Lower leg skin (tissue), 3 donors: ENCODE data around the gene SIMC1.

Experiments used
- POLR2A ChIP-seq, 2 donors: fragments of 450-650 bp; IDR thresholded peaks; one replicate each; pipeline ENCODE4 v1.6.1; 2016 to 2017; ENCODE audit warnings: antibody characterized with exemption in 2 of 2, mild to moderate bottlenecking in 1 of 2, moderate library complexity in 1 of 2
- TF ChIP-seq, protein P1 (sequence below), 3 donors: fragments of 450-650 bp; IDR thresholded peaks; one replicate each; pipeline ENCODE4 v1.5.1; 2016; ENCODE audit warnings: antibody characterized with exemption in 3 of 3, mild to moderate bottlenecking in 3 of 3, moderate library complexity in 2 of 3

DNA sequence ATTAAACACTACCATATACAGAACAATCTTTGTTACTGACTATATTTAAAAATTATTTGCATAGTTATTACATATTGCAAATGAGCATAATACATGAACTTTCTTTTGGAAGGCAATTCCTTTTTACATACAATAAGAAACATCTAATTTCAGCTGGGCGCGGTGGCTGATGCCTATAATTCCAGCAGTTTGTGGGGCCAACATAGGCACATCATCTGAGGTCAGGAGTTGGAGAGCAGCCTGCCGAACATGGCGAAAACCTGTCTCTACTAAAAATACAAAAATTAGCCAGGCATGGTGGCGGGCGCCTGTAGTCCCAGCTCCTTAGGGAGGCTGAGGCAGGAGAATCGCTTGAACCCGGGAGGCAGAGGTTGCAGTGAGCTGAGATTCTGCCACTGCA is 36.4 kb upstream of the SIMC1 start:
- TF ChIP-seq, protein P1, sequence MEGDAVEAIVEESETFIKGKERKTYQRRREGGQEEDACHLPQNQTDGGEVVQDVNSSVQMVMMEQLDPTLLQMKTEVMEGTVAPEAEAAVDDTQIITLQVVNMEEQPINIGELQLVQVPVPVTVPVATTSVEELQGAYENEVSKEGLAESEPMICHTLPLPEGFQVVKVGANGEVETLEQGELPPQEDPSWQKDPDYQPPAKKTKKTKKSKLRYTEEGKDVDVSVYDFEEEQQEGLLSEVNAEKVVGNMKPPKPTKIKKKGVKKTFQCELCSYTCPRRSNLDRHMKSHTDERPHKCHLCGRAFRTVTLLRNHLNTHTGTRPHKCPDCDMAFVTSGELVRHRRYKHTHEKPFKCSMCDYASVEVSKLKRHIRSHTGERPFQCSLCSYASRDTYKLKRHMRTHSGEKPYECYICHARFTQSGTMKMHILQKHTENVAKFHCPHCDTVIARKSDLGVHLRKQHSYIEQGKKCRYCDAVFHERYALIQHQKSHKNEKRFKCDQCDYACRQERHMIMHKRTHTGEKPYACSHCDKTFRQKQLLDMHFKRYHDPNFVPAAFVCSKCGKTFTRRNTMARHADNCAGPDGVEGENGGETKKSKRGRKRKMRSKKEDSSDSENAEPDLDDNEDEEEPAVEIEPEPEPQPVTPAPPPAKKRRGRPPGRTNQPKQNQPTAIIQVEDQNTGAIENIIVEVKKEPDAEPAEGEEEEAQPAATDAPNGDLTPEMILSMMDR (IDR thresholded peaks at IDR 0.05), result no peak
- TF ChIP-seq POLR2A (IDR thresholded peaks at IDR 0.05), result no peak
